ENCODE results near the gene ING3.
"Not testable (repeated sequence)": the region's sequence is repeated elsewhere in the genome, so short reads cannot be mapped to it uniquely, and the experiment has no call there.

The ING3 gene

DNA sequence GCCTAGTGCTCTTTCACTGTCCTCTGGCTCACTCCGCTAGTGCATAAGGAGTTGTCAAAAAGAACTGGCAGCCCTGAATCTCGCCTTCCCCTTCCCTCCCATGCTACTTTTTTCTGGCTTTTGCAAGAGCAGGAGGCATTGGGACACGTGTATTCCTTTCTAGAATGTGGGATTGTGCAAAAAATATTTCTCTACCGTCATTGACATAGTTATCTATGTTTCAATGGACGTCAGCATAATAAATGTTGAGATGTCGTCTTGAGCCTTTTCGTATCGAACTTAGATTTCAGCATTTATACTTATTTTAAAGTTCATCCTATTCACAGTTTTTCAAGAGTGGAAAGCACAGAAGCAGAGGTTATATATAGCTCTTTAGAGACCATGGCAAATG is 727 bp downstream of the ING3 start:
- no peak for DNase-seq

DNA sequence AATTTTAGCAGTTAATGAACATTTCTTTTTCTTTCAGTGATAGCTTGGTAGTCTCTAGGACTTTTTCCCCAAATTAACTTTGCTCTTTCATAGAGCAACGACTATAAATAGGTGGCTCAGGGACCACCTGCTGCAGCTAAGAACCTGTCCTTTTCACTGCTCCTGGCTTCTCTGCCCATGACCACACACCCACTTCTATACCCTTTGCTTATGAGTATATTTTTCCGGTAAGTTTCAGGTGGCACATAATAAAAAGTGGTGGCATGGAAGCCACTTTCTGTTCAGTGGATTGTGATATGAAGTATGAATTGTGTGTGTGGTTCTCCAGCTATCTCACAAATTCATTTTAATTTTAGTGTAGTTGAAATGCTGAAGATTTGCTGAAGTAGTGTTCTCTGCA is 1.2 kb downstream of the ING3 start:
- no peak for DNase-seq

- no peak for DNase-seq
Observed at GRCh38 chr7:120955577-120956149, 5.1 kb downstream of the ING3 start.

GRCh38 chr7:120959929-120960484 is 9.4 kb downstream of the ING3 start:
- no peak for DNase-seq

- DNase-seq, result no peak
Observed at GRCh38 chr7:120960714-120961113, 10.1 kb downstream of the ING3 start.

DNA sequence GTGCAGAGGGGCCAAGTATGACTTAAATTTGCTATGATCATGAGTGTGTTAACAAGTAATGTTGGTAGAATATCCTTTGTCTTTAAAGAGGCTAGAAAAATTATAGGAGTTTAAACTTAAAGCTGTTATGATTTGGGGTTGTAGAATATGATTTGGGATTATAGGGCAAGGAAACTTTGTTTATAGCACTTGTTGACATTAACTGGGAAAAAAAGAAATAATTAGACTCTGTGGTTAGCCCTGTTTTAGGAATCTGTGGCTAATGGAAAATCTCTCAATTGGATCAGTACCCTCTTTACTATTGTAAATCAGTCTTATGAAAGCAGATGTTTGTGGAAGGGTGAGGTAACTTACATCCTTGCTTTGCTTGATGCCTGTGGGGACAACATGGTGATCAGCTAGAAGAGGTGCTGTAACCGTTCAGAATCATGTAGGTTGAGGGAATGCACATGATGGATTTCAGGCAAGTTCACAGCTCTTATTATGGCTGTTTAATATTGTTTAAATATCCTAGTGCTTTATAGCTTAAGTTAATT is 11.1 kb downstream of the ING3 start:
- DNase-seq, result no peak

DNA sequence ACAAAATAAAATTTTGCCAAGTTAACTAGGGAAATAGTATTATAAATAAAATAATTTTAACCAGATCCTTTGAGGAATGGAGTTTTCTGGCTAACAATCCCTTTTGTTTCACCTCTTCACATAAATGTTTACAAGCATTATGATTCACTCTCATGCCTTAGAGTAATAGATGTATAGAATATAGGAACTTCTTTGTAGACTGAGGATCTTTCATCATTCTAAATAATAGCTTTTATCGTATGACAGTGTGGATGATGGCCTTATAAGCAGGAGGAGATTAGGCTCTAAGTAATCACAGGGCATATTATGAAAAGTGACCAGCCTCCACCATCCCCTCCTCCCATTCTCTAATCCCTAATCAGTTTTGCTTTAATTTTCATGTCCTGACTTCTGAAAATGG is 13.5 kb downstream of the ING3 start:
- no peak for DNase-seq

DNA sequence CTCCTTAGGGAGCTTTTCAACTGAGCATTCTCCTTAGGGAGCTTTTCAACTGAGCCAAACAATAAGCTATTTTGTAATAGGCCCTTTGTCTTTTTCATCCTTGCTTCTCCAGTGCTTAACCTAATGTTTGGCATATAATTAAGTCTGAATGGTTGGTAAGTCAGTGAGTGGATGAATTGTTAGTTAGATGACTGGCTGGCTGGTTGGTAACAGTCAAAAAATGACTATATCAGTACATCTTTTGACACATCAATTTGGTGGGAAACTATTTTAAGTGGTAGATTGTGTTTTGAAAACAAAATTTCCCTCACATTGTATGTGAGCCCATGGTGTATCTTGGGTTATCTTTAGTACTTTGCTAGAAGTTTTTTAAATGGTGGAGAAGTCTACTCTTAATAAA is 16.4 kb downstream of the ING3 start:
- DNase-seq, result peak; percentile 62

GRCh38 chr7:120973849-120974248 is 23.3 kb downstream of the ING3 start:
- DNase-seq, result no peak

- DNase-seq, result no peak
Observed at GRCh38 chr7:120979765-120980499, 29.4 kb downstream of the ING3 start.

GRCh38 chr7:120981117-120981516 is 30.5 kb downstream of the ING3 start:
- no peak for DNase-seq

DNA sequence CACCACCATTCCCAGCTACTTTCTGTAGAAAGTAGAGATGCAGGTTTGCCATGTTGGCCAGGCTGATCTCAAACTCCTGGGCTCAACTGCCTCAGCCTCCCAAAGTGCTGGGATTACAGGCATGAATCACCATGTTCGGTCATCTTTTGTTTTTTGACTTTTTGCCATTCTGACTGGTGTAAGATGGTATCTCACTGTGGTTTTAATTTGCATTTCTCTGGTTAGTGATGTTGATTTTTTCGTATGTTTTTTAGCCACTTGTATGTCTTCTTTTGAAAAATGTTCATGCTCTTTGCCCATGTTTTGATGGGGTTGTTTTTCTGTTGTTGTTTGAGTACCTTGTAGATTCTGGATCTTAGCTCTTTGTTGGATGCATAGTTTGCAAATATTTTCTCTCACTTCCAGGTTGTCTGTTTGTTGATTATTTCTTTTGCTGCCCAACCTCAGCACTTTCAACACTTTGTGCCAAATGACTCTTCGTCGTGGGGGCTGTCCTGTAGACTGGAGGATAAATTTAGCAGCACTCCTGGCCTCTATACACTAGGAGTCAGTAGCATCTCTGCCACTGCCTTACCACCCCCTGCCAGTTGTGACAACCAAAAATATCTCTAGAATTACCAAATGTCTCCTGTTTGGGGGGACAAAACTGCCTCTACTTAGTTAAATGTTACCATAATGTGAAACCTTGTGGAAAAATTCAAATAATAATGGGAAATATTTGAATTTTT is 31.5 kb downstream of the ING3 start:
- no peak for DNase-seq

- not testable (repeated sequence) for DNase-seq
Observed at GRCh38 chr7:120983592-120983991, 33.0 kb downstream of the ING3 start.

DNA sequence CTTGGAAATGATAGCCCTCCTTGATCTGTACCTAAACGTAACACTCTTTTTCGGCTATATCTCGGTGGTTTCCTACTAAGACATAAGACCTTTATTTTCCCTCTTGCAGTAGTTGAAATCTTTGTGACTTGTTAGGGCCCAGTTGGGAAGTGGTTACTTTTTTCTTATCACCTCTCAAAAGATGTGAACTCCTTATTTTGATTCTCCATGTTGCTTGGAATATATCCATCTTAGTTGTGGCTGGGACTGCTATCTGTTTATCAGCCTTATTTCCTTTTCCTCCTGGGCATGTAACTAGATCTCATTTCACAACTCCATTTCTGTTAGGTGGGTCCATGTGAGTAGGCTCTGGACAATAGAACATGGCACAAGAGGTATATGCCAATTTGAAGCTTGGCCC is 33.8 kb downstream of the ING3 start:
- DNase-seq, result no peak

DNA sequence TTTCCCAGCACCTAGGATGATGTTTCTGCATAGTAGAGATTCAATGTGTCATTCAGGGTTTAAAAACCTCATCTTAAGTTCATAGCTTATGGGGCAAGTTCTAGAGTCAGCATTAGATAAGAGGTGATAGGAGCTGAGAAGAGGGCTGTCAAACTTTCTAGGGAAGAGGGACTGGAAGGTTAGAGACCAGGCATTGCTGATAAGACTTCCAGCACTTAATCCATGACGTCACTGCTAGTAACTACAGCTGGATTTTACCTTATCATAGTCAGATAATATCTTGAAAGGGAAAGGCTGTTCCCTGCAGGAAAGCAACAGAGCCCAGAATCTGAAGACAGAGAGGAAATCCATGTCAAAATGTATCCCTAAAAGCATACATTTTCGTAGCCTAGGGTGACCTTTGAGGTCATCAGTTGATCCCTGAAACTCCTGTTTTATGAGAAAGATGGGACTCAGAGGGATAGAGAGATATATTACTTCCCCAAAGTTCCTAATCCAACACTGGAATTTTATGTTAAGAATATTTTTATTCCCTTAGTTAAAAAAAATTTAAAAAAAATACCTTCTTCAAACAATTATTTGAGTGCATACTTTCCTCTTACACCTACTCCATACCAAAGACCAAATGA is 34.7 kb downstream of the ING3 start:
- no peak for DNase-seq

DNA sequence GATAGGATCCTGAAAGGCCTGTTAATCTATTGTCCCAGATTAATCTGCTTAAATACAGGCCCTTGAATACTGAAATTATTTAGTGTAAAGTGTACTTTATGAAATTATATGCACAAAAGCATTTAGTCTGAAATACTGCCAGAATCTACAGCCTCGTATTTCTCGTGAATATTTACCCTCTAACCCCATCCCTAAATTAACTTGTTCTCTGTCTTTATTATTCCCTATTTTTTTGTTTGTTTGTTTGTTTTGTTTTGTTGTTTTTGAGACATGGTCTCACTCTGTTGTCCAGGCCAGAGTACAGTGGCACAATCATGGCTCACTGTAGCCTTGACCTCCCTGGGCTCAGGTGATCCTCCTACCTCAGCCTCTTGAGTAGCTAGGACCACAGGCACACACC is 35.3 kb downstream of the ING3 start:
- no peak for DNase-seq

- no peak for DNase-seq
Observed at GRCh38 chr7:120986650-120987049, 36.1 kb downstream of the ING3 start.

- DNase-seq, result no peak
Observed at GRCh38 chr7:120987280-120987679, 36.7 kb downstream of the ING3 start.

GRCh38 chr7:120987683-120988590 is 37.4 kb downstream of the ING3 start:
- DNase-seq, result no peak

GRCh38 chr7:120988591-120989256 is 38.1 kb downstream of the ING3 start, which contains the start of gene CPED1:
Gene CPED1 (plus strand): TSS chr7:120988711. CDS start chr7:120989622, 911 bp downstream.
- DNase-seq, result no peak
